SW 1271 (cell line): Measurements from ENCODE around the gene ARHGEF40.

Source experiments
- DNase-seq, 2 experiments: peaks; one replicate each; lab custom pipeline; 2025; lab: John Stamatoyannopoulos, UW

ARHGEF40 gene

DNA sequence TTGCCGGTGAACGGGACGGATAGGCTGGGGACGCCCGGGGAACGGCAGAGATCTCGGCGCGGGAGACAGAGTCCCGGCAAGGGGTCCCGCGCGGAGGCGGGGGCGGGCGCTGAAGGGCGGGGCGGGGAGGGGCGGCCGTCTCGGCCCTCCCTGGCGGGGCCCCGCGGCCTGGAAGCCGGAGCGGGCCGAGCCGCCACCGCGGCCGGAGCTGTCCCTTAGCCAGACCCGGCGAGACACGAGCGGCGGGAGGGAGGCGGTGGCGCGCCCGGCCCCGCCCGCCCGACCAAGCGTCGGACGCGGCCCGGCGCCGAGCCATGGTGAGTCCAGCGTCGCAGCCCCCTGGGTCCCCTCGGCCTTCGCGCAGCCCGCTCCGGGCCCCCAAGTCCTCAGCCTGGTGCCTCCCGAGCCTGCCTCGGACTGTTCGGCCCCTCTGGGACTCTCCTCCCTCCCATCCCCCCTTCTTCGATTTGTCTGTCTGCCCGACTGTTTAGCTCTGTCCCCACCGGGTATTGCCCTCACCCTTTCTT is at the start of gene ARHGEF40:
TSS of gene ARHGEF40 (plus strand) at position 222 of the 527 bp plus-strand sequence. CDS start at position 315, 93 bp downstream.
- peak in 1 of 2 experiments; percentile 20 for DNase-seq

GRCh38 chr14:21020977-21021545 is 49.0 kb upstream of the ARHGEF40 start:
- no peak for DNase-seq

DNA sequence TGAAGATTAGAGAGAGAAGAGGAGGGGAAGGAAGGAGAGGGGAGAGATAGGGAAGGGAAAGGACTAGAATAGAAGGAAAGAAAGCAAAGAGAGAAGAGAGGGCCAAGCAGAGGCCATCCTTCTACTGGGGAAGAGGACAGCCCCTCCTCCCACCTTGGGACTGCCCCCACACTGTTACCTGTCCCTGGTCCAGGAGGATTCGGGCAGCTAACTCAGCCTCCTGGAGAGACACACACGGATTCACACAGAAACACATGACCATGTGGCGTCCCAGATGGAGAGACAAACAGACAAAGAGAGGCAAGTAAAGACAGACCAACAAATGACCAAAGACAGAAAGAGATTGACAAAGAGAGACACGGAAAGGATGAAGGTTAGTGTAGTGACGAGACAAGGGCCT is 47.4 kb upstream of the ARHGEF40 start:
- no peak for DNase-seq

DNA sequence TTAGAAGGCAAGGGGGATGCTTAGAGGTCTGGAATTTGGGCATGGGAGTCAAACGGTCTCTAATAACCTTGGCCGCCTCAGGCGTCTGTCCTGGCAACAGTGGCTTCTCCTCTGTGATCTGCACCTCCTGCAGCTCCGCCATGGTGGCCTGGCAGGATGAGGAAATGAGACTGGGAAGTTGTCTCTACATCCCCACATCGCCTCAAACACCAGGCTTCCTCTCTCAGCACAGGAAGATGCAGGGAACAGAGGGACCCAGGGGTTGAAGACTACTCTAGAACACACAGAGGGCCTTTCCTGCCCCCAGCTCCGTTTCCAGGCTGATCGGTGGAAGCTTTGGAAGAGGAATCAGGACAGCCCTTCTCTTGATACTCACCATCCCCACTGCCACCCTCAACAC is 46.9 kb upstream of the ARHGEF40 start:
- no peak for DNase-seq

GRCh38 chr14:21023817-21024584 is 46.1 kb upstream of the ARHGEF40 start:
- no peak for DNase-seq

GRCh38 chr14:21024585-21025370 is 45.3 kb upstream of the ARHGEF40 start, which contains the start of gene NDRG2:
Gene NDRG2 (minus strand): TSS chr14:21025061. CDS start chr14:21023315, 1,746 bp downstream.
- peak in 1 of 2 experiments; percentile 52 for DNase-seq

DNA sequence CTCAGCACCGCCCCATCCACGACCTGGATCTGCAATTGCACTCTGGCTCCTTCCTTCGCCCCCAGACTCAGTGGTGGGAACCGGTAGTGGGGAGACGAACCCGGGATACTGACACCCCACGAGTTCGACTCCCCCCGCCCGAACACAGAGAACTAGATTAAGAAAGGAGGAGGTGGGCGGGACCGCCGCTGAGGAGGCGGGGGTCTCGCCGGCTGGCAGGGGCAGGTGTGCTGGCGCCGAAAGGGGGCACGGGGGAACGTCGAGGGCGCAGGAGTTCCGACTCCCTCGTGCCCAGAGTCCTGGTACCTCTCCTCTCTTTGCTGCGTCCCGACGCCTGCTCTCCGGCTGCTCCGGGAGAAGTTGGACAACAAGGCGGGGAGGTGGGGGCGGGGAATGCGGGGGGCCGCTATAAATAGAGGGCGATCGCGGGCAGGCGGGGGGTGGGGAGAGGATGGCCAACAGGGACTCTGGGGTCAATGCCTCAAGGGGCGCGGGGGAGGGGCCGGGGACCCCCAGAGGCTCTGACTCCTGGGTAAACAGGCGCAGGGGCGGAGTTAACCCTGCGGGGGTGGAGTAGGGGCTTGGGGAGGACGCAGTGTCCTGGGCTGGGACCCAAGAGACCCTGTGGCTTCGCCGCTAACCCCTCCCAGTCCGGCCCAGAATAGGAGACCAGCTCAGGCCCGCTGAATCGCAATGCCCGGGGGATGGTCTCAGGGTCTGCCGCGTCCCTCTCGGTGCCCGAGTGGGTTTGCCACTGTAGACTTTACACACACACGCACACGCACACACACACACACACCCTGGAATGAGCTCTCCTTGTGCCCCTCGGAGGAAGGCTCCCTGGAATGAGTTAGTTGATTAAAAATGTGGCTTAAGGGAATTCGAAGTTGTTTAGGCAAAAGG is 44.5 kb upstream of the ARHGEF40 start:
- no peak for DNase-seq

DNA sequence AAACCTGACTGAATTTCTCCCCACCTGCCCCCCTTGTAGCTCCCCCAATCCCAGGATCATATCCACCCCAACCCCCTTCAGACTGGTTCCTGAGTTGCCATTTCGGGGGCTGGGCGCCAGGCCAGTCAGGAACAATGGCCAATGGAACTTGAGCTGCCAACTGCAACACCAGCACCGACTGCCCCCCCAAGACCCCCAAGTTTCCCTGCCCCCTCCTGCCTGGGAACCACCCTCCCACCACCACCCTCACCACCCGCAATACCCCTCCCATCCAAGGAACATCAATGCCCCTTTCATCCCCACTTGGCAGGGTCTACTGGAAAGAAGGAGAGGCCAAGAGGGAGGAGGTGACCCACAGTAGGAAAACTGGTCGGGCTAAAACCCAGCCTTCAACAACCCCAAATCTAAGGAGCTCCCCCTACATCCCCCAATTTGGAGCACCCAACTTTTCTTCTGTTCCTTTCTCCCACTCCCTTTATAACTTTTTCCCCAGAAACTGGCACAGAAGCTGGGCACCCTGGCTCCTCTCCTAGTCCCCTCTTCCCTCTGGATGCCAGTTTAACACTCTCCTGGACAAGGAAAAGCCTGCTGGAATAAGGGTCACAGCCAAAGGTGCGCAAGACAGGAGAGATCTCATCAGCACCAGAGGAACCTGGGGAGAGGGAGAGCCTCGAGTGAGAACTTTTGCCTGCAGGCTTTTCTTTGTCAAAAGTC is 43.7 kb upstream of the ARHGEF40 start:
- no peak for DNase-seq

- DNase-seq: no peak
Observed at GRCh38 chr14:21026988-21027315, 43.2 kb upstream of the ARHGEF40 start.

- DNase-seq: no peak
Observed at GRCh38 chr14:21029917-21030316, 40.2 kb upstream of the ARHGEF40 start, which contains the start of gene TPPP2. Gene TPPP2 (plus strand): TSS chr14:21030217. CDS start chr14:21030582, 365 bp downstream.

GRCh38 chr14:21030531-21030930 is 39.6 kb upstream of the ARHGEF40 start:
- DNase-seq: no peak

DNA sequence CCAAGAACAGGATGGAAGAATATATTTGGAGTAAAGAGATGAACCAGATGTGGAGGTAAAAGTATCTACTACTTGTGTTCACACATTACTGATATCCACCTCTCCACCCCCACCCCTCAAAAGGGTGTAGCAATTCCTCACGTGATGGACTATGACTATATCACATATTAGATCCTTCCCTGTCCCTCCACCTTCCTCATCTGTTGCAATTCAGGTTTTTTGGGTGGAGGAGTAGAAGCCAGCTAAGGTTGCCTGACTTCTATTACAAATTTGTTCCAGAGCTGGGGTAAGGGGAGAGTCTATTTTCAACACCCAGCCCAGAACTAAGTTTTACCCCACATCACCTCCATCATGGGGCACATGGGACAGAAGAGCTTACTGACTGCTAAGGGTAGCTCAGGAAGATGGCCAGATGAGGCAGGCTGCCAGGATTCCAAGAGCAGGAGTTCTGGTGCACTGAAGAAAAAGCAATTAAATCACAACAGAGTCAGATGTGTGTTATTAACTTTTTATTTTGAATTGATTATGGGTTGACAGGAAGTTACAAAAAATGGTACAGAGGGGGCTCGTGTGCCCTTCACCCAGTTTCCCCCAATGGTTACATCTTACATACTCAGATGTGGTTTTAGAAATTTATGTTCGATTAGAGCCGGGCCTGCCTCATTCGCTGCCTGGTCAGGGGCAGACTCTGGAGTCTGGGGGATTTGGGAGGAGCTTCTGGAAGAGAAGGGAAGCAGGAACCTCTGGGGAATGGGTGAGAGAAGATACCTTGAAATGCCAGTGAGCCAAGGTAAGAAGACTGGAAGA is 37.6 kb upstream of the ARHGEF40 start:
- no peak for DNase-seq

DNA sequence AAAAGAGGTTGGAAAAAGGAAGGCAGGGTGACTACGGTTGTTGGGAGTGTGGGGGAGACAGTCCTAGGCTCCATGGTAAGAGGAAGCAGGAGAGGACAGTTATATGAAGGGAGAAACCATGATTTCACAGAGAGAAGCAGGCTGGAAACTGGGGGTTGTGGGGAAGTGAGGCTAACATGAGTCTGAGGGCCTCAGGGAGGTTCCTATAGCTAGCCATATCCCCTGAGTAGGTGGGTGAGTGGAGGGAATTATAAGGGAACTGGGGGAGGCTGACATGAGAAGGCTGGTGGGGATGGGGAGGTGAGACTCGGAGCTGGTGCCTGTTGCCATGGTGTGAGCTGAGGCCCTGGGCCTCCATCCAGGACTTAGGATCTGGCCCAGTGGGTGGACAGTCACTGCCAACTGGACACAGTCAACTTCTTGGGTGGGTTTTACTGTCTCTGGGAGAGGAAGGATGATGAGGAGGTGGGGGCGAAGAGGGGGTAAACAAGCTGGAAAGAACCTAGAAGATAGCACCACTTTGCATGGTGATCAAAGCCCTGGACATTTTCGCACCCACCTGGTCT is 36.9 kb upstream of the ARHGEF40 start:
- no peak for DNase-seq

GRCh38 chr14:21034707-21035106 is 35.4 kb upstream of the ARHGEF40 start, which contains the start of gene RNASE13:
Gene RNASE13 (minus strand): TSS chr14:21034807. CDS start chr14:21034288, 519 bp downstream.
- DNase-seq: no peak

DNA sequence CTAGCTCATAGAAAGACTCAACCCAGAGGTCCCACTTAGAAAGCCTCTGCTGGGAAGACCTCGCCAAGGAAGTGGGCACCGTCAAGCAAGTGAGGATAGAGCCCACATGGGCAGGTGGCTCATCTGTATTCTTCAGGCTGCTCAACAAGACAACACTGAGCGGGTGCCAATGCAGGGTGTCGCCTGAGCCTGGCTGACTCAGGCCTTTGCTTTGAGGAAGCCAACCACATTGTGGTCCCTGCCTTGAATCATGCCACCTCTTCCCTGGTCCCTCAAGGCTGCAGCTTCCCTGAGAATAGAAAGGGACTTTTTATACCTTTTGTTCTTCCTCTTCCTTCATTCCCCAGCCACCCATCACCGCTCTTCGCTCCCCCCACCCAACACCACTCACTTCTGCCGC is 33.4 kb upstream of the ARHGEF40 start:
- DNase-seq: no peak

- no peak for DNase-seq
Observed at GRCh38 chr14:21037156-21037555, 32.9 kb upstream of the ARHGEF40 start.

DNA sequence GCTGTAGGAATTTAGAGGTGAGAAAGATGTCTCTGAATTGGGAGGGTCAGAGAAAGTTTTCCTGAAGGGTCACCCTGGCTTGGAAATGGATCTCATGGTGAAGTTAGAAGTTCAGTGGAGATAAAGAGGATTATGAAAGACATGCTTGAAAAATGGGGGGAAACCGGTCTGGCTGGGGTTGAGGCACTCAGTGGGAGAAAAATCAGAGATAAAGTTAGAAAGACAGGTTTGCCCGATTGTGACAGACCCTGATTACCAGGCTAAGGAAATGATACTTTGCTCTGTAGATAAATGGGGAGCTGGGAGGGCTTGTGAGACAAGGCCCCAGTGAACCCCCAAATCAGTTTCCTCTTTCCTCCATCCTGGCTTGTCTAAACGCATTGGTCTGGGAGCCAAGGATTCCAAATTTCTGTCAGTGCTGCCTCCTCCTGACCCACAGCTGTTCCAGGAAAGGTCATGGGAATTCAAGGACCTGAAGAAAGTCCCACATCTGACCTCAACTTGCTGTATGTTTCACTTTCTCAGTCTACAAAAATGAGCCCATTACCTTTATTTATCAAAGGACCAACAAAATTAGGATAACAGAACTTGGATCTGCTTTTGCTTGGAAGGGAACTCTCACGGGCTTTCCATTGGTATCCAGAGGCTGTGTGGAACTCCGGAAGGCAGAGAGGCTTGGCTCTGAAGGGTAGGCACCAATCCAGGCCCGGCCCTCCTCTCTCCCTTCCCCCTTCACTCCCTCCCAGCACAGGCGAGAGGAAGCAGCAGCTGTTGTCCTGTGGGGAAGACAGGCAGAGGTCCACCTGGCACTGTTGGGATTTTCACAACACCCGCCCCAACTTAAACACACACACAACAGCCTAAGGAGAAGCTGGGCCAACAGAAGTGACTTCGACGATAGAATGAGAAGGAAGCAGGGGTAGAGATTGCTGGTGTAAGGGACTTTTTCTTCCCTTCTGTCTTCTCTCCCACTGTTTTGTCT is 31.4 kb upstream of the ARHGEF40 start:
- no peak for DNase-seq
